Gastrocnemius medialis (tissue), 4 donors: Measurements from ENCODE around the gene ARID1B. TPM values are rescaled to one million over a fixed set of nuclear protein-coding genes. Genes with fewer than 3 reads are reported as not detected.

Source experiments
- ATAC-seq, 2 donors: fragments of 150-250 bp; one replicate each; pipeline ENCODE4 v1.9.1; 2016
- DNase-seq, 2 donors: peaks; one replicate each; pipeline ENCODE4 v3.0.0-alpha.2; 2019
- H3K27ac ChIP-seq, 4 donors: fragments of 200-600 bp; sonication (generic); 1 replicate in 1 of 4; 2 replicates in 3 of 4; pipeline ENCODE4 v1.5.1; 2016 to 2018; ENCODE audit warnings: mild to moderate bottlenecking in 2 of 4, moderate library complexity in 1 of 4
- H3K27me3 ChIP-seq, 3 donors: fragments of 200-600 bp; sonication (generic) in 2 of 3; 1 replicate in 1 of 3; 2 replicates in 2 of 3; pipeline versions ENCODE4 v1.5.1 to v1.6.0; 2016 to 2019; ENCODE audit warnings: mild to moderate bottlenecking in 1 of 3, moderate library complexity in 1 of 3
- H3K36me3 ChIP-seq, 2 donors: fragments of 200-600 bp; sonication (generic) in 1 of 2; one replicate each; pipeline ENCODE4 v1.5.1; 2017 to 2018
- H3K4me1 ChIP-seq, 2 donors: fragments of 200-600 bp; sonication (generic) in 1 of 2; one replicate each; pipeline ENCODE4 v1.5.1; 2016 to 2017; ENCODE audit warnings: mild to moderate bottlenecking in 2 of 2
- H3K4me3 ChIP-seq, 4 donors: fragments of 200-600 bp; sonication (generic) in 3 of 4; 1 replicate in 1 of 4; 2 replicates in 3 of 4; pipeline ENCODE4 v1.5.1; 2016 to 2019; ENCODE audit warnings: mild to moderate bottlenecking in 2 of 4
- H3K9me3 ChIP-seq, 3 donors: fragments of 200-600 bp; sonication (generic) in 2 of 3; 1 replicate in 1 of 3; 2 replicates in 2 of 3; pipeline ENCODE4 v1.5.1; 2016 to 2019
- CTCF ChIP-seq, 5 experiments: fragments of 450-650 bp in 3 of 5; fragments of 200-600 bp in 2 of 5; sonication (generic) in 2 of 5; IDR thresholded peaks in 4 of 5; conservative IDR thresholded peaks in 1 of 5; 1 replicate in 4 of 5; 2 replicates in 1 of 5; pipeline ENCODE4 v1.5.1; 2016 to 2019; ENCODE audit warnings: antibody characterized with exemption in 5 of 5, mild to moderate bottlenecking in 3 of 5, moderate library complexity in 3 of 5
- POLR2A ChIP-seq, 2 donors: fragments of 450-650 bp; IDR thresholded peaks; one replicate each; pipeline ENCODE4 v1.6.1; 2017; ENCODE audit warnings: antibody characterized with exemption in 2 of 2, mild to moderate bottlenecking in 2 of 2, moderate library complexity in 2 of 2
- in situ Hi-C, 4 donors: fragments of 200-750 bp; cut with MboI; loops; one replicate each; pipeline versions ENCODE4 v1.15.0 to v1.8.0; 2017; ENCODE audit warnings: low sequenced_read_pairs in 4 of 4
- intact Hi-C: fragments of 100-400 bp; cut with DNase I; formaldehyde crosslinking; loops from one replicate; pipeline ENCODE4 v1.15.1; 2023; ENCODE audit warnings: low total_unique reads
- total RNA-seq, 4 donors: library from RNA; depleted of rRNA; stranded (reverse); fragments of >200 nt; gene quantifications; one replicate each; pipeline versions ENCODE4 v1.1.0 to v1.2.3, GENCODE V29; 2016

ARID1B gene
- total RNA-seq, 4 donors from 2014 or later = 54.9 to 75.3 (median 62.0) TPM

GRCh38 chr6:156783958-156784357 is 6.8 kb downstream of the ARID1B start:
- ATAC-seq = no peak
- peaks cover 65 to 77% of the 10 kb centered on the region in 2 donors for H3K4me1 ChIP-seq
- H3K4me3 ChIP-seq = peak overlapping the region in 2 of 4 donors; percentile 81 to 89
- in situ Hi-C loops (loop anchor here (5.0 to 25.0 kb wide), 7 partner anchors 99 to 1472 kb away; partner anchors contain the start of gene TFB1M (in 1 of the 4)), intact Hi-C loops (loop anchor here (5.0 kb wide), 1 partner anchor 43 kb away; no protein-coding TSS in a partner anchor)
- no peaks in the 10 kb centered on the region for H3K9me3 ChIP-seq
- no peak for DNase-seq
- no peaks in the 10 kb centered on the region for H3K36me3 ChIP-seq
- no peak for TF ChIP-seq POLR2A (IDR thresholded peaks at IDR 0.05)
- TF ChIP-seq CTCF (IDR thresholded peaks at IDR 0.05 in 4 of 5, conservative IDR thresholded peaks at IDR 0.05 in 1 of 5) = no peak
- peak overlapping the region; percentile 87 to 98 (median 92) for H3K27ac ChIP-seq
- H3K27me3 ChIP-seq = no peaks in the 10 kb centered on the region

GRCh38 chr6:156786652-156787051 is 9.5 kb downstream of the ARID1B start:
- no peaks in the 10 kb centered on the region for H3K36me3 ChIP-seq
- H3K9me3 ChIP-seq = no peaks in the 10 kb centered on the region
- in situ Hi-C loops (loop anchor here (10.0 to 25.0 kb wide), 6 partner anchors 102 to 1474 kb away; partner anchors contain the start of gene TFB1M (in 1 of the 4)), intact Hi-C loops (loop anchor here (5.0 kb wide), 1 partner anchor 96 kb away; no protein-coding TSS in a partner anchor)
- no peaks in the 10 kb centered on the region for H3K27me3 ChIP-seq
- TF ChIP-seq POLR2A (IDR thresholded peaks at IDR 0.05) = no peak
- TF ChIP-seq CTCF (IDR thresholded peaks at IDR 0.05 in 4 of 5, conservative IDR thresholded peaks at IDR 0.05 in 1 of 5) = no peak
- peak overlapping the region in 3 of 4 donors; percentile 17 to 94 (median 41) for H3K27ac ChIP-seq
- ATAC-seq (no peak), DNase-seq (no peak)
- H3K4me3 ChIP-seq = no peak overlapping the region
- peaks cover 84 to 91% of the 10 kb centered on the region in 2 donors for H3K4me1 ChIP-seq

GRCh38 chr6:156787569-156788492 is 10.7 kb downstream of the ARID1B start:
- in situ Hi-C loops = loop anchor here (10.0 to 25.0 kb wide), 6 partner anchors 103 to 1476 kb away; partner anchors contain the start of gene TFB1M (in 1 of the 4)
- H3K9me3 ChIP-seq = no peaks in the 10 kb centered on the region
- H3K4me1 ChIP-seq = peaks cover 88 to 96% of the 10 kb centered on the region in 2 donors
- DNase-seq (no peak), ATAC-seq (no peak)
- no peak overlapping the region for H3K4me3 ChIP-seq
- TF ChIP-seq CTCF (IDR thresholded peaks at IDR 0.05 in 4 of 5, conservative IDR thresholded peaks at IDR 0.05 in 1 of 5) (no peak), POLR2A (IDR thresholded peaks at IDR 0.05) (no peak)
- H3K27me3 ChIP-seq = no peaks in the 10 kb centered on the region
- intact Hi-C loops = loop anchor here (5.0 kb wide), 1 partner anchor 94 kb away; no protein-coding TSS in a partner anchor
- peak overlapping the region in 1 of 4 donors; percentile 94 for H3K27ac ChIP-seq
- H3K36me3 ChIP-seq = no peaks in the 10 kb centered on the region

GRCh38 chr6:156789081-156789943 is 12.1 kb downstream of the ARID1B start:
- intact Hi-C loops (loop anchor here (5.0 kb wide), 1 partner anchor 93 kb away; no protein-coding TSS in a partner anchor), in situ Hi-C loops (loop anchor here (10.0 to 25.0 kb wide), 6 partner anchors 105 to 1477 kb away; partner anchors contain the start of gene TFB1M (in 1 of the 4))
- no peaks in the 10 kb centered on the region for H3K36me3 ChIP-seq
- peaks cover 83 to 91% of the 10 kb centered on the region in 2 donors for H3K4me1 ChIP-seq
- TF ChIP-seq CTCF (IDR thresholded peaks at IDR 0.05 in 4 of 5, conservative IDR thresholded peaks at IDR 0.05 in 1 of 5) (no peak), POLR2A (IDR thresholded peaks at IDR 0.05) (no peak)
- no peak for ATAC-seq
- H3K27ac ChIP-seq = peak overlapping the region in 1 of 4 donors; percentile 5
- no peaks in the 10 kb centered on the region for H3K27me3 ChIP-seq
- no peak for DNase-seq
- H3K4me3 ChIP-seq = no peak overlapping the region
- no peaks in the 10 kb centered on the region for H3K9me3 ChIP-seq
